Islet of Langerhans (tissue), 1 donor: ENCODE results near the gene E2F3.
"Not testable (repeated sequence)": the region's sequence is repeated elsewhere in the genome, so short reads cannot be mapped to it uniquely, and the experiment has no call there.

Experiments
- FAIRE-seq: peaks from one replicate; lab custom pipeline; 2011; peaks lifted over from hg19 to GRCh38; lab: Jason Lieb, UNC

E2F3 gene

DNA sequence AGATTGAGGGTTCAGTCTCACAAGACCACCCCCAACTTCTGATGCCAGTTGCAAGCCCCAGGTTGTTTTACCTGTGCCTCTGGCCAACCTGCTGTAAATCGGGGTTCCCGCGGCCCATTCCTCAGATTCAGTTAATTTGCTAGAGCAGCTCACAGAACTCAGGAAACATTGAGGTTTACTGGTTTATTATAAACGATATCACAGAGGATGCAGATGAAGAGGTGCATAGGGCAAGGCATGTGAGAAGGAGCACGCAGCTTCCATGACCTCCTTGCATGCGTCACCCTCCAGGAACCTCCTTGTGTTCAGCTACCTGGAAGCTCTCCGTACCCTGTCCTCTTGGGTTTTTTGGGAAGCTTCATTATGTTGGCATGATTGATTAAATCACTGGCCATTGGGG, 66.5 kb downstream of the E2F3 start:
- no peak for FAIRE-seq

DNA sequence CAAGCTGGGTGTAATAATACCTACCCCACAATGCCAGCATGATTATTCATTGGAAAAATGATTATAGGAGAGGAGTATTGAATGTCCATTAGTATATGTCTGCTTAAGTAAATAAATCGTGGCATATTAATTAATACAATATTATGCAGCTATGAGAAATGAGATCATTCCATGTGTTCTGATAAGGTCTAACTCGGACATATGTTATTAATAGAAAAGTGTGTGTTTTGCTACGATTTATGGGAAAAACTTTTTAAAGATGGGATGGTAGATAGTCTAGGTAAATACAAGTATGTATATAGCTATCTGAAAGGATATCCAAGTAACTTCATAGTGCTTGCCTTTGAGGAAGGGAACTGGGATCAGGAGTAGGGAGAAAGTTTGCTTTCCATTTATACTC, 71.1 kb downstream of the E2F3 start:
- FAIRE-seq, result no peak

DNA sequence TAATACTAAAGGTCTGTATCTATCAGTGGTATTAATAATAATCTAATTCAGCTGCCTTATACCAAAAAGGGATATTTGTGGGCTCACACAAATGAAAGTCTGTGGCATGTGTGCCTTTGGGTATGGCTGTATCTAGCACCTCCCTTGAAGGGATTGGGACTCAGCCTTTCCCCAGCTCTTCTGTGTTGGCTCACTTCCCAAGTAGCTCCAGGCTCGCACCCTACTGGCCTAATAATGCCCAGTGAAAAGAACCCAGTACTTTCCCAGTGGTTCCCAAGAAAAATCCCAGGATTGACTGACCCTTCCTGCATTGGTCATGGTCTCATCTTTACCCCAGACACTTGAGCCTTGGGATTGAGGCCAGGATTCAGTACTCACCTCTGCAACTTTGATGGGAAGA, 71.8 kb downstream of the E2F3 start:
- no peak for FAIRE-seq

- FAIRE-seq, result no peak
Observed at GRCh38 chr6:20474874-20475542, 73.3 kb downstream of the E2F3 start.

GRCh38 chr6:20476501-20477043, 74.9 kb downstream of the E2F3 start:
- FAIRE-seq, result no peak

- no peak for FAIRE-seq
Observed at GRCh38 chr6:20477485-20477884, 75.8 kb downstream of the E2F3 start.

GRCh38 chr6:20479060-20479459, 77.4 kb downstream of the E2F3 start:
- FAIRE-seq, result no peak

DNA sequence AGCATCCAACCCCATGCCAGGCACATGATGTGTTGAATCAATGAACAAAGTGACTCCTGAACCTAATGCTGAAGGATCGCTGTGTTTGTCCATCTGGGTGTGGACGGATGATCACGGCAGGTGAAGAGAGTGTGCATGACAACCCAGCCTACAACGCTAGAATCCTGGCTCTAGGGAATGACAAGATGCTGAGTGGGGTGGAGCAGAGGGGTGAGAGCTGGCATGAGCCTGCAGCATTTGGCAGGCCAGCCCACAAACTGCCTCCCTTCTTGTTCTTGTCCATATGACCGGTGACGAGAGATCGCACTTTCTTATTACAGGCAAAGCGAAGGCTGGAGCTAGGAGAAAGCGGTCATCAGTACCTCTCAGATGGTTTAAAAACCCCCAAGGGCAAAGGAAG, 77.8 kb downstream of the E2F3 start:
- FAIRE-seq, result no peak

DNA sequence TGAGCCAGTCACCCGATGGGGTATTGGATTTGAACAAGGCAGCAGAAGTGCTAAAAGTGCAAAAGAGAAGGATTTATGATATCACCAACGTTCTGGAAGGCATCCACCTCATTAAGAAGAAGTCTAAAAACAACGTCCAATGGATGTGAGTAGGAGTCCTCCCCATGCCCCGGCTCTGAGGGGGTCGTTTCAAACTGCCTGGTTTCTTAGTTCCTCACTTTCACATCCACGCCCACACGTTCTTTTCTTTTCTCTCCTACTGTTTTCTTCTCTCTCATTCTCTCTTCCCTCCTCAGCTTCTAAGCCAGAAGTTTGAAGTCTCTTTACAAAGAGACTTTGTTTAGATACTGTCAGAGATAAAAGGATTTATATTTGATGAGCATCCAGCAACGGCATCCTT, 79.6 kb downstream of the E2F3 start:
- no peak for FAIRE-seq

- no peak for FAIRE-seq
Observed at GRCh38 chr6:20483887-20484497, 82.3 kb downstream of the E2F3 start.

GRCh38 chr6:20486641-20487040, 85.0 kb downstream of the E2F3 start:
- no peak for FAIRE-seq

DNA sequence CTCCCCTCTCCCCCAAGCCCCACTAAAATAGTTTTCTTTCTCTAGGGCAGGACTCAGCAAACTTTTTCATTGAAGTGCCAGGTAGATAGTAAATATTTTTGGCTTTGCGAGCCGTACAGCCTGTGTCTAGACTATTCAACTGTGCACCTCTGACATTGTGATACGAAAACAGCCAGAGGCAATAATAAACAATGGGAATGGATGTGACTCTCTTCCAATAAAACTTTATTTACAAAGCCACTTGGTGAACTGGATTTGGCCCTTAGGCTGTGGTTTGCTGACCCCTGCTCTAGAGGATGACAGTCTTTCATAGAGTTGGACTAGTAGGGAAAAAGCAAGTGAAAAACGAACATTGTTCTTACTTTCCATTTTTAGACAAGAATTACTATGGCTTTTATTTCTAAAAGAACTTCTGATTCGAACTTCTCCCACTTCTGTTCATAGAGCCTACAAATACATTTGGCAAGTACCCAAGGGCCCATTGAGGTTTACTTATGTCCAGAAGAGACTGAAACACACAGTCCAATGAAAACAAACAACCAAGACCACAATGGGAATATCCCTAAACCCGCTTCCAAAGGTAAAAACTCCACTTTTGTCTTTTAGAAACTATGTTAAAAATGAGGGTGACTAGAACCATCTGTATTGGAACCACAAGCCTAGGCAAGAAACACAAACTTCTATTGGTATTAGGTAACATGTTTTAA, 86.1 kb downstream of the E2F3 start:
- no peak for FAIRE-seq

- no peak for FAIRE-seq
Observed at GRCh38 chr6:20490591-20490990, 88.9 kb downstream of the E2F3 start.

DNA sequence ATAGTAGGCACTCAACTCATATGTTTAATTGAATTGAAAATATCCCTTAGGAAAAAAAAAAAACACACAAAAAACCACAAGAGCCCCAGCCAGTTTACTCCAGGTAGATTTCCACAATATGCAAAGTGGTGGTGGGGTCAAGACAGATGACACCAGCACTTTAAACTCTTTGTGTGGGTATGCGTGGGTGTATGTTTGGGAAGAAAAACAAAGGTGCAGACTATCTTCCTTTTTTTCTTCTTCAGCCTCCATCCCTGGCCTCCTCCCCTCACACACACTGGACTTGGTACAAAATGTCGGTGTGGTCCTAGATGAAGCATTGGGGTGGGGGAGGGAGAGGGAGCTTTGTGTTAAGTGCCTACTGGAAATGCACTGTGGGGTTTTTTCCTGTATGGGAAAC, 90.4 kb downstream of the E2F3 start:
- no peak for FAIRE-seq

GRCh38 chr6:20497216-20498040, 95.7 kb downstream of the E2F3 start:
- no peak for FAIRE-seq

DNA sequence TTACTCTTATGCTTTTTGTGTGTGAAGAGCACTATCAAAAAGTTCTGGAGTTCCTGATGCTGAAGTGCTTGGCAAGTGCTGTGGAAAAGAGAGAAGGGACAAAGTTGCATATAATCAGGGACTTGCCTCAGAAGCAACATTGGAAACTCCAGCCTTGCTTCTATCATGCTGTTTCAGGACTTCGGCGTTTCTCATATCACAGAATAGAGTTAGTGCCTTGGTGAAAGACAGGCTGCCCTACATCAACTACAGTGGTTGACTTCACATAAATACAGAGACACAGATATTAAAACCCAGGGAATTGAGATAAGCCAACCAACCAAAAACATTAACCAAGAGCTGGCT, 96.3 kb downstream of the E2F3 start:
- no peak for FAIRE-seq

GRCh38 chr6:20509212-20509611, 107.5 kb downstream of the E2F3 start:
- FAIRE-seq, result no peak

- no peak for FAIRE-seq
Observed at GRCh38 chr6:20511852-20512251, 110.2 kb downstream of the E2F3 start.

- FAIRE-seq, result not testable (repeated sequence)
Observed at GRCh38 chr6:20525208-20525607, 123.5 kb downstream of the E2F3 start.

DNA sequence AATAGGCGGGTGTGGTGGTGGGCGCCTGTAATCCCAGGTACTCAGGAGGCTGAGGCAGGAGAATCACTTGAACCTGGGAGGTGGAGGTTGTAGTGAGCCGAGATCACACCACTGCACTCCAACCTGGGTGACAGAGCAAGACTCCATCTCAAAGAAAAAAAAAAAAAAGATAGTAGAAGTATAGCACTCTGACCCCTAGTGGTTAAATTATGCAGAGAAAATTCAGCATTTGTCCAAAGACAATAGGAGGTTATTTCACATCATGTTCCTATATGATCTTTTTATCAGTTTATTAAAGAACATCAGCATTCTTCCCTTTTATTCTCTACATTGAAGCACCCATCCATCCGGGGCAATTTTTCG, 127.4 kb downstream of the E2F3 start:
- FAIRE-seq, result peak; percentile 90

GRCh38 chr6:20532881-20533280, 131.2 kb downstream of the E2F3 start:
- FAIRE-seq, result no peak

DNA sequence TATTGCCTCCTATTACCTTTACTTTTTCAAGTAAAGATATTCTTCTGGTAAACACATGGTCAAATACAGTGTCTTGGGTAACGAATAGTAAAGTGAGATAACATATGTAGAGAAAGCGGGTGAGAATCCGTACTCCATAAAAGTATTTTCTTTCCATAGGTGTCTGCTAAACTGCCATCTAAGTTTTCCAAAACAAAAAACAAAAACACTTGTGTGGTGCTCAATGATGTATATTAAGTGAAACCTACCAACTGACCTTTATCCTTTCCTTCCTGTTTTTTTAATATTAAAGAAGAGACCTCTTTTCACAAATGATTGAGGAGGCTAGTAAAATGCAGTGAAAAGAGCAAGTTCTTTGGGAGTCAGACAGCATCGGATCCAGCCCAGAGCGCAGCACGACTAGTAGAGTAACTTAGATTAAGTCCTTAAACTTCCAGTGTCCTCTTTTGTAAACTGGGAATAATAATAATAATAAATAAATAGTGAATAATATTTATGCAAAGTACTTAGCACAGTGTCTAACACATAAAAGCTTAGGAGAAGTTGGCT, 132.1 kb downstream of the E2F3 start:
- FAIRE-seq, result peak; percentile 53
